ENCODE data around the gene UBE2V1. TPM values are rescaled to one million over a fixed set of nuclear protein-coding genes. Genes with fewer than 3 reads are reported as not detected.

The UBE2V1 gene
- total and polyA plus RNA-seq, 12 donors, result 57.4 to 242 (median 79.4) TPM

DNA sequence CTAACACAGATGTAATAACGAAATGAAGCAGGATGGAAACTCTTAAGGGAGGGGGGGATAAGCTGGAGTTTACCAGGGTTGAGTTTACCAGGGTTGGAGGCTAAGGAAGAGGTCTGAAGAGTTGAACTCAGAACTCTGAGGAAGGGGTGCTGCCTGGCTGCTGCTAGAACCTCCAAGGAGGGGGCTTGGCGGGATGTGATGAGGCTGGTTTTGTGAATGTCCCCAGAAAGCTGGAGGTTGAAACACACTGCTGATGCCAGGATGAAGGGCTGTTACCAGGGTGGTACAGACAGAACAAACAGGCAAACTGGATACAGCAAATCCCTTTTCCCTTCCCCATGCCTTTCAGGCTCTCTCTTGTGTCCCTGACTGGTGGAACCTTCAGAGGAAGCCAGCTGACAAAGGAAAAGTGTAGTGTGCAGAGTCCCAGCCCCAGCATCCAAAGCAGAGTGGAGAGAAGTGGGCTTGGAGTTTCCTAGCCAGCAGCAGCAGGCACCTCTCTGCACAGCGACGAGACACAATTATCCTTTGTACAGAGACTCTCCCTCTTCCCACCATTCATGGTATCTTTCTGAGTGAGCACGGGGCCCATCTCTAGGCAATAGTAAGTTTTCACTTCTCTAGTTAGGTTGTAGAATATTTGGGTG, 23.7 kb downstream of the UBE2V1 start:
- Histone ChIP-seq H3K4me1 (replicated peaks in 1 of 2) (peaks cover 7 to 16% of the 10 kb centered on the region in 2 donors), H3K27ac (no peak overlapping the region)

DNA sequence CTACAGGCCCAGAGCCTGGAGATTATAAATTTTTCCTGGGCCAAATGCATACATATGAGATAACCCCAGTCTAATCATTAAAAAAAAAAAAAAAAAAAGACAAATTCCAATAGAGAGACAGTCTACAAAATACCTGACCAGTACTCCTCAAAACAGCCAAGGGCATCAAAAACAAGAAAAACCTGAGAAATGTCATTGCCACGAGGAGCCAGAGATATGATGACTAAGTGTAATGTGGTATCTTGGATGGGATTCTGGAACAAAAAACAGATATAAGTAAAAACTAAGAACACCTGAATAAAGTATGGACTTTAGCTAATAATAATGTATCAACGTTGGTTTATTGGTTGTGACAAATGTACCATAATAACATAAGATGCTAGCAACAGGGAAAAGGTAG, 24.9 kb downstream of the UBE2V1 start:
- DNase-seq, result no peak
- Histone ChIP-seq H3K27ac (no peak overlapping the region), H3K36me3 (replicated peaks in 1 of 2) (peaks cover 0 to 23% of the 10 kb centered on the region in 2 donors), H3K4me3 (no peak overlapping the region), H3K4me1 (replicated peaks in 1 of 2) (peaks cover 7 to 16% of the 10 kb centered on the region in 2 donors), H3K9me3 (replicated peaks in 1 of 3) (no peaks in the 10 kb centered on the region), H3K27me3 (no peaks in the 10 kb centered on the region)
- no peak for TF ChIP-seq POLR2A (IDR thresholded peaks at IDR 0.05)
- TF ChIP-seq, protein P1, sequence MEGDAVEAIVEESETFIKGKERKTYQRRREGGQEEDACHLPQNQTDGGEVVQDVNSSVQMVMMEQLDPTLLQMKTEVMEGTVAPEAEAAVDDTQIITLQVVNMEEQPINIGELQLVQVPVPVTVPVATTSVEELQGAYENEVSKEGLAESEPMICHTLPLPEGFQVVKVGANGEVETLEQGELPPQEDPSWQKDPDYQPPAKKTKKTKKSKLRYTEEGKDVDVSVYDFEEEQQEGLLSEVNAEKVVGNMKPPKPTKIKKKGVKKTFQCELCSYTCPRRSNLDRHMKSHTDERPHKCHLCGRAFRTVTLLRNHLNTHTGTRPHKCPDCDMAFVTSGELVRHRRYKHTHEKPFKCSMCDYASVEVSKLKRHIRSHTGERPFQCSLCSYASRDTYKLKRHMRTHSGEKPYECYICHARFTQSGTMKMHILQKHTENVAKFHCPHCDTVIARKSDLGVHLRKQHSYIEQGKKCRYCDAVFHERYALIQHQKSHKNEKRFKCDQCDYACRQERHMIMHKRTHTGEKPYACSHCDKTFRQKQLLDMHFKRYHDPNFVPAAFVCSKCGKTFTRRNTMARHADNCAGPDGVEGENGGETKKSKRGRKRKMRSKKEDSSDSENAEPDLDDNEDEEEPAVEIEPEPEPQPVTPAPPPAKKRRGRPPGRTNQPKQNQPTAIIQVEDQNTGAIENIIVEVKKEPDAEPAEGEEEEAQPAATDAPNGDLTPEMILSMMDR (IDR thresholded peaks at IDR 0.05), result no peak
- intact Hi-C loops (cut with DNase I), result no loop called here
- 38 to 51% (median 48%) methylated on average over 2 of the region's 2 CpGs for WGBS, 4 donors

More for the DNA sequence above, 23.7 kb downstream of the UBE2V1 start:
- intact Hi-C loops (cut with DNase I), result no loop called here
- H3K9me3 ChIP-seq (replicated peaks in 1 of 3), result no peaks in the 10 kb centered on the region
- H3K4me3 ChIP-seq, result no peak overlapping the region
- 86 to 90% (median 87%) methylated on average over 5 of the region's 5 CpGs for WGBS, 4 donors
- no peak for TF ChIP-seq POLR2A (IDR thresholded peaks at IDR 0.05)
- TF ChIP-seq, protein P1 (IDR thresholded peaks at IDR 0.05), result no peak
- peak in 1 of 7 donors; percentile 34 for DNase-seq
- peaks cover 0 to 13% of the 10 kb centered on the region in 2 donors for H3K36me3 ChIP-seq (replicated peaks in 1 of 2)
- no peaks in the 10 kb centered on the region for H3K27me3 ChIP-seq

DNA sequence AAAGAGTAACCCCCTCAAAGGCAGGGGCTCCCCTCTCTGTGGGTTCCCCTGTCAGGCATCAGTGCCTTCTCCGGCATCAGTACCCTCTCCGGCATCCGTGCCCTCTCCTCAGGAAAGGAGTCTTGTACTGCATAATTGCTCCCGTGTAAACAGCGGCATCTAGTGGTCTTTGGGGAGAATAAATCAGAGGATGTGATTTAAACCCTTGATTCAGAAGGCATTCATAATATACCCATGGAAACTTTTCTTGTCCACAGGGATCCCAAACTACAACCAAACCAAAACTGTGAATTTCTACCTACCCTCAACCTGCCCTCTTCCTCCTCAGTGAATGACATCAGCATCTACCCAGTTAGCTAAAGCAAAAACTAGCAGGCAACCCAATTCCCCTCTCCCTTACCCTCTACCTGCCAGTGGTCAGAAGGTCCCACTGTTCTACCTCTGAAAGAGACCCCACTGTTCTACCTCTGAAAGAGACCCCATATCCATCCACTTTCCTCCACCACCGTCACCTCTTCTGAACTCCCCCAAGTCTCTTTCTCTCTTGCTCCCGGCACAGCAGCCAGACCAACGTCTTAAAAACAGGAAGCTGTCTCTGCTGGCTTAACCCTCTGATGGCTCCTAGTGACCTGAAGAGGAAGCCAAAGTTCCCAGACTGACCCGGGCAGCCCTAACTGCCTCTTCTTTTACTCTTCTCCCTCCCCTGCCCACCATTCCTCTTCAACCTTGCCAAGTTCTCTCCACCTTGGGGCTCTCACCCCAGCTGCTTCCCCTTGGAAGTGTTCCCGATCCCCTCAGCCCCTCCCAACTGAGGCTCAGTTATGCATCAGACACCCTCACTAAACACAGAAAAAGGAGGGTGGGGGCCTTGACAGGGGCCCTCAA, 27.2 kb downstream of the UBE2V1 start:
- no peaks in the 10 kb centered on the region for H3K9me3 ChIP-seq (replicated peaks in 1 of 3)
- H3K4me3 ChIP-seq, result peak overlapping the region in 1 of 4 donors; percentile 39
- H3K4me1 ChIP-seq (replicated peaks in 1 of 2), result peaks cover 7 to 16% of the 10 kb centered on the region in 2 donors
- peak in 4 of 7 donors; percentile 46 to 53 (median 47) for DNase-seq
- peaks cover 0 to 34% of the 10 kb centered on the region in 2 donors for H3K36me3 ChIP-seq (replicated peaks in 1 of 2)
- peak overlapping the region in 3 of 5 donors; percentile 15 to 69 (median 56) for H3K27ac ChIP-seq
- intact Hi-C loops (cut with DNase I), result no loop called here
- WGBS, 4 donors, result 2 to 7% (median 3%) methylated on average over 7 to 10 of the region's 10 CpGs
- TF ChIP-seq, protein P1 (IDR thresholded peaks at IDR 0.05), result peak; percentile 69 to 83 (median 72)
- TF ChIP-seq POLR2A (IDR thresholded peaks at IDR 0.05), result no peak
- H3K27me3 ChIP-seq, result no peaks in the 10 kb centered on the region

DNA sequence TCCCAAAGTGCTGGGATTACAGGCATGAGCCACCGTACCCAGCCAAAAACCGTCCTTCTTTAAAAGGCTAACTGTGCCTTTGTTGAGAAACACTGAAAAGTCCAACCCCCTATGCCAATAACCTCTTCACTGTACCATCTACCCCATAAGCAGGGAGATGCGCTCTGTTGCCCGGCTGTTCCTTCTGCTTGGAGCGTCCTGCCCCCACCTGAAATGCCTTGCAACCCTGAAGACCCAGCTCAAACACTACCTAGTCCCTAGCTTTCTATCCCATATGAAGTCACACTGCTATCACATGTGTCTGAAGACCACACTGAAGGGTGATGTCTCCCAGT, 27.8 kb downstream of the UBE2V1 start:
- no peak for DNase-seq
- no peak overlapping the region for H3K4me3 ChIP-seq
- no peak for TF ChIP-seq POLR2A (IDR thresholded peaks at IDR 0.05)
- H3K27me3 ChIP-seq, result no peaks in the 10 kb centered on the region
- WGBS, 4 donors, result 51 to 71% (median 61%) methylated on average over 5 of the region's 5 CpGs
- no peaks in the 10 kb centered on the region for H3K9me3 ChIP-seq (replicated peaks in 1 of 3)
- H3K36me3 ChIP-seq (replicated peaks in 1 of 2), result peaks cover 0 to 34% of the 10 kb centered on the region in 2 donors
- no peak overlapping the region for H3K27ac ChIP-seq
- peaks cover 7 to 16% of the 10 kb centered on the region in 2 donors for H3K4me1 ChIP-seq (replicated peaks in 1 of 2)
- intact Hi-C loops (cut with DNase I), result no loop called here

Data from adrenal gland (tissue), 12 donors.